H9 (cell line): ENCODE results near the gene ARMC9. TPM values are rescaled to one million over a fixed set of nuclear protein-coding genes. Genes with fewer than 3 reads are reported as not detected.

Experiments
- DNase-seq: peaks from one replicate; pipeline ENCODE4 v3.0.0-alpha.2; 2017
- H2AFZ ChIP-seq: one replicate; pipeline ENCODE4 v1.6.1; 2013; ENCODE audit warnings: mild to moderate bottlenecking, low read length, control low read depth, moderate library complexity
- H2AK5ac ChIP-seq: 2 replicates; pipeline ENCODE4 v1.6.1; 2013; ENCODE audit warnings: low read length, control low read depth, mixed read lengths; ENCODE audit not compliant: insufficient read length
- H2BK120ac ChIP-seq: one replicate; pipeline ENCODE4 v1.6.1; 2013; ENCODE audit warnings: low read depth, mild to moderate bottlenecking, low read length, control low read depth, inconsistent platforms; ENCODE audit not compliant: poor library complexity, severe bottlenecking
- H2BK12ac ChIP-seq: 2 replicates; pipeline ENCODE4 v1.6.1; 2013; ENCODE audit warnings: low read length, control low read depth, mixed read lengths, low read depth; ENCODE audit not compliant: insufficient read length
- H2BK15ac ChIP-seq: 2 replicates; pipeline ENCODE4 v1.6.1; 2013; ENCODE audit warnings: low read depth, low read length, control low read depth
- H2BK20ac ChIP-seq: one replicate; pipeline ENCODE4 v1.6.1; 2013; ENCODE audit warnings: low read depth, mild to moderate bottlenecking, low read length, control low read depth, inconsistent platforms; ENCODE audit not compliant: poor library complexity, severe bottlenecking
- H2BK5ac ChIP-seq: 2 replicates; pipeline ENCODE4 v1.6.1; 2013; ENCODE audit warnings: low read length, control low read depth, mixed read lengths; ENCODE audit not compliant: insufficient read length
- H3K14ac ChIP-seq: 2 replicates; pipeline ENCODE4 v1.6.1; 2013; ENCODE audit warnings: low read length, control low read depth; ENCODE audit not compliant: insufficient read depth
- H3K18ac ChIP-seq: 2 replicates; pipeline ENCODE4 v1.6.1; 2013; ENCODE audit warnings: low read depth, mild to moderate bottlenecking, mixed read lengths, low read length, control low read depth; ENCODE audit not compliant: insufficient read length
- H3K23ac ChIP-seq: 2 replicates; pipeline ENCODE4 v1.6.1; 2013; ENCODE audit warnings: low read length, control low read depth, mixed read lengths, low read depth; ENCODE audit not compliant: insufficient read length
- H3K23me2 ChIP-seq: 2 replicates; pipeline ENCODE4 v1.6.1; 2013; ENCODE audit warnings: low read depth, mild to moderate bottlenecking, mixed read lengths, low read length, control low read depth; ENCODE audit not compliant: insufficient read length, poor library complexity, severe bottlenecking
- H3K27ac ChIP-seq: 2 replicates; pipeline ENCODE4 v1.5.1; 2013; ENCODE audit warnings: low read length, control low read depth, mixed read lengths, low read depth; ENCODE audit not compliant: insufficient read length
- H3K27me3 ChIP-seq: 2 replicates; pipeline ENCODE4 v1.6.1; 2013; ENCODE audit warnings: low read length, control low read depth, inconsistent platforms; ENCODE audit not compliant: insufficient read depth
- H3K4ac ChIP-seq: 2 replicates; pipeline ENCODE4 v1.6.1; 2013; ENCODE audit warnings: low read depth, mild to moderate bottlenecking, control low read depth, inconsistent platforms, low read length, moderate library complexity
- H3K4me1 ChIP-seq: 2 replicates; pipeline ENCODE4 v1.6.1; 2013; ENCODE audit warnings: low read length, control low read depth, inconsistent platforms; ENCODE audit not compliant: insufficient read depth
- H3K4me2 ChIP-seq: 2 replicates; pipeline ENCODE4 v1.6.1; 2013; ENCODE audit warnings: low read length, control low read depth, mixed read lengths; ENCODE audit not compliant: insufficient read length, insufficient read depth
- H3K56ac ChIP-seq: 2 replicates; pipeline ENCODE4 v1.6.1; 2013; ENCODE audit warnings: low read depth, mild to moderate bottlenecking, mixed read lengths, low read length, control low read depth; ENCODE audit not compliant: insufficient read length
- H3K79me1 ChIP-seq: 2 replicates; pipeline ENCODE4 v1.6.1; 2013; ENCODE audit warnings: low read depth, mild to moderate bottlenecking, moderate library complexity, low read length, control low read depth, inconsistent platforms; ENCODE audit not compliant: insufficient read depth, poor library complexity, severe bottlenecking
- H3K79me2 ChIP-seq: 2 replicates; pipeline ENCODE4 v1.6.1; 2013; ENCODE audit warnings: low read length, control low read depth, inconsistent platforms; ENCODE audit not compliant: insufficient read depth
- H3K9ac ChIP-seq: 2 replicates; pipeline ENCODE4 v1.6.1; 2013; ENCODE audit warnings: low read length, control low read depth, mixed read lengths; ENCODE audit not compliant: insufficient read length; ENCODE audit errors: extremely low read depth
- H3K9me3 ChIP-seq: one replicate; pipeline ENCODE4 v1.6.1; 2013; ENCODE audit warnings: low read depth, low read length, inconsistent platforms; ENCODE audit not compliant: control insufficient read depth
- H3T11ph ChIP-seq: one replicate; pipeline ENCODE4 v1.6.1; 2013; ENCODE audit warnings: mild to moderate bottlenecking, low read length, control low read depth, inconsistent platforms
- H4K20me1 ChIP-seq: one replicate; pipeline ENCODE4 v1.6.1; 2013; ENCODE audit not compliant: control insufficient read depth, insufficient read length, insufficient read depth
- H4K5ac ChIP-seq: 2 replicates; pipeline ENCODE4 v1.6.1; 2013; ENCODE audit warnings: low read depth, mild to moderate bottlenecking, mixed read lengths, low read length, control low read depth; ENCODE audit not compliant: insufficient read length
- H4K8ac ChIP-seq: replicated peaks from 2 replicates; pipeline ENCODE4 v1.6.1; 2013; ENCODE audit warnings: low read length, control low read depth, mixed read lengths, low read depth; ENCODE audit not compliant: insufficient read length
- H4K91ac ChIP-seq: 2 replicates; pipeline ENCODE4 v1.6.1; 2013; ENCODE audit warnings: low read depth, mild to moderate bottlenecking, moderate library complexity, mixed read lengths, low read length, control low read depth; ENCODE audit not compliant: insufficient read length
- H3K27ac Mint-ChIP-seq, 3 experiments: 2 replicates in 2 of 3; 3 replicates in 1 of 3; pipeline ENCODE4 v1.8.0; 2020 to 2021; ENCODE audit warnings: mixed read lengths in 3 of 3, mild to moderate bottlenecking in 1 of 3, moderate library complexity in 1 of 3
- H3K27me3 Mint-ChIP-seq: 2 replicates; pipeline ENCODE4 v1.8.0; 2021; ENCODE audit warnings: low read depth, mild to moderate bottlenecking, moderate library complexity, mixed read lengths
- H3K36me3 Mint-ChIP-seq, 3 experiments: 2 replicates in 2 of 3; 3 replicates in 1 of 3; pipeline ENCODE4 v1.8.0; 2020 to 2021; ENCODE audit warnings: low read depth in 3 of 3, mixed read lengths in 3 of 3; ENCODE audit not compliant: insufficient read depth in 1 of 3
- H3K4me1 Mint-ChIP-seq, 2 experiments: 2 replicates each; pipeline ENCODE4 v1.8.0; 2020; ENCODE audit warnings: mixed read lengths in 2 of 2
- H3K4me3 Mint-ChIP-seq, 2 experiments: 2 replicates in 1 of 2; 3 replicates in 1 of 2; pipeline ENCODE4 v1.8.0; 2020 to 2021; ENCODE audit warnings: mild to moderate bottlenecking in 2 of 2, mixed read lengths in 2 of 2, moderate library complexity in 1 of 2
- H3K9me3 Mint-ChIP-seq, 2 experiments: 2 replicates in 1 of 2; 3 replicates in 1 of 2; pipeline ENCODE4 v1.8.0; 2020; ENCODE audit warnings: mild to moderate bottlenecking in 2 of 2, mixed read lengths in 2 of 2, moderate library complexity in 1 of 2
- WGBS: extraction: QIAGEN DNeasy Blood & Tissue Kit; methylation state at CpG from one replicate; pipeline ENCODE4 v1.1.7; 2013; ENCODE audit warnings: missing lambda C conversion rate, low lambda C conversion rate, mixed read lengths; ENCODE audit not compliant: insufficient read length; ENCODE audit errors: extremely low coverage; 5-methylcytosine and 5-hydroxymethylcytosine counted together
- total RNA-seq: library from RNA; stranded (reverse); gene quantifications from 2 replicates; pipeline ENCODE4 v1.2.1, GENCODE V29; 2021
- TF ChIP-seq, protein P1 (sequence below): fragments of 200-600 bp; sonication (generic); conservative IDR thresholded peaks from 3 replicates; pipeline ENCODE4 v1.8.0; 2021; ENCODE audit warnings: antibody characterized with exemption, mild to moderate bottlenecking

Gene ARMC9
- total RNA-seq, 1 experiment from 2014 or later, result 37.6 TPM

DNA sequence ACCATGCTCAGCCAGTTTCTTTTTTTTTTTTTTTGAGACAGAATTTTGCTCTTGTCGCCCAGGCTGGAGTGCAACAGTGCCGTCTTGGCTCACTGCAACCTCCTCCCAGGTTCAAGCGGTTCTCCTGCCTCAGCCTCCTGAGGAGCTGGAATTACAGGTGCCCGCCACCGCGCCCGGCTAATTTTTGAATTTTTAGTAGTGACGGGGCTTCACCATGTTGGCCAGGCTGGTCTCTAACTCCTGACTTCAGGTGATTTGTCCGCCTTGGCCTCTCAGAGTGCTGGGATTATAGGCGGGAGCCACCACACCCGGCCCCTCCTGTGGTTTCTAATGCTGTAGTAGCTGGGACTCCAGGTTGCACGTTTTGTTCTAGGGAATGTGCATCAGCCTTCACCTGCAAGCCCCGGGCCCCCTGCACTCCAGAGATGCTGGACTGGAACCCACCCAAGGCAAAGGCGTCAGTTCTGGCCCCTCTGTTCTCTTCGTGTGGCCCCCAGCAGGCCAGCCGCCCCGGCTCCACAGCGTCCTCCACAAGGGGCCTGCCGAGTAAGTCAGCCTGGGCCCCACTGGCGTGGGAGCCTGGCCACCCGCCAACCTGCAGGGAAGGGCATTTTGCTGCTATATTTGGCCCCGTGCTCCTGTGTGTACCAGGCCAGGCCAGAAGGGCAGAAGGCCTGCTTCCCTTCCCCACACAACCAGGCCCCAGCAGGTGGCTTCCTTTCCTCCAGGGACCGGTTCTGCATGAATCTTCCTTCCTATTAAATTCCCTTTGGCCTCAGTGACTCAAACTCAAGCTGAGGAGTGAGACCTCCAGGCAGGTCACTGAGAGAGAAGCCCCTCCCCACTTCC lies 171.4 kb downstream of the ARMC9 start:
- Histone ChIP-seq H3K56ac (no peak overlapping the region), H3K4ac (no peak overlapping the region), H2BK5ac (no peak overlapping the region), H3K27me3 (no peaks in the 10 kb centered on the region), H4K20me1 (no peaks in the 10 kb centered on the region), H3K27ac (peak overlapping the region; percentile 53), H3K4me1 (peaks cover 5% of the 10 kb centered on the region; the same call in 1 of the 2 replicates), H2BK20ac (no peak overlapping the region), H2BK12ac (no peak overlapping the region), H3K23ac (no peak overlapping the region), H2BK120ac (no peak overlapping the region), H3K9ac (no peak overlapping the region), H3K79me1 (no peaks in the 10 kb centered on the region), H4K5ac (no peak overlapping the region), H4K8ac (no peak overlapping the region), H3K9me3 (no peaks in the 10 kb centered on the region), H2BK15ac (peak overlapping the region; percentile 40; the same call in 1 of the 2 replicates), H3K79me2 (no peaks in the 10 kb centered on the region), H2AK5ac (no peak overlapping the region), H4K91ac (peak overlapping the region; percentile 51), H3K23me2 (no peaks in the 10 kb centered on the region), H3K4me2 (no peak overlapping the region), H2AFZ (no peak overlapping the region), H3T11ph (no peak overlapping the region), H3K18ac (peak overlapping the region; percentile 73), H3K14ac (peak overlapping the region; percentile 50; the same call in 1 of the 2 replicates)
- H3K27ac Mint-ChIP-seq, result peak overlapping the region; percentile 61 to 94 (median 93); a peak in 5 of 7 replicates
- TF ChIP-seq, protein P1, sequence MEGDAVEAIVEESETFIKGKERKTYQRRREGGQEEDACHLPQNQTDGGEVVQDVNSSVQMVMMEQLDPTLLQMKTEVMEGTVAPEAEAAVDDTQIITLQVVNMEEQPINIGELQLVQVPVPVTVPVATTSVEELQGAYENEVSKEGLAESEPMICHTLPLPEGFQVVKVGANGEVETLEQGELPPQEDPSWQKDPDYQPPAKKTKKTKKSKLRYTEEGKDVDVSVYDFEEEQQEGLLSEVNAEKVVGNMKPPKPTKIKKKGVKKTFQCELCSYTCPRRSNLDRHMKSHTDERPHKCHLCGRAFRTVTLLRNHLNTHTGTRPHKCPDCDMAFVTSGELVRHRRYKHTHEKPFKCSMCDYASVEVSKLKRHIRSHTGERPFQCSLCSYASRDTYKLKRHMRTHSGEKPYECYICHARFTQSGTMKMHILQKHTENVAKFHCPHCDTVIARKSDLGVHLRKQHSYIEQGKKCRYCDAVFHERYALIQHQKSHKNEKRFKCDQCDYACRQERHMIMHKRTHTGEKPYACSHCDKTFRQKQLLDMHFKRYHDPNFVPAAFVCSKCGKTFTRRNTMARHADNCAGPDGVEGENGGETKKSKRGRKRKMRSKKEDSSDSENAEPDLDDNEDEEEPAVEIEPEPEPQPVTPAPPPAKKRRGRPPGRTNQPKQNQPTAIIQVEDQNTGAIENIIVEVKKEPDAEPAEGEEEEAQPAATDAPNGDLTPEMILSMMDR, result no peak
- no peaks in the 10 kb centered on the region for H3K27me3 Mint-ChIP-seq
- H3K36me3 Mint-ChIP-seq, result peaks cover 0 to 6% (median 4%) of the 10 kb centered on the region in 3 experiments; a peak in 5 of 7 replicates
- H3K4me3 Mint-ChIP-seq, result peak overlapping the region in 1 of 2 experiments; percentile 29; a peak in 1 of 5 replicates
- DNase-seq, result no peak
- peaks cover 40 to 52% of the 10 kb centered on the region in 2 experiments for H3K4me1 Mint-ChIP-seq
- peaks cover 0 to 1% of the 10 kb centered on the region in 2 experiments; a peak in 1 of 5 replicates for H3K9me3 Mint-ChIP-seq
- WGBS, result no CpG with 5 or more reads among the region's 23 CpGs
